Glutamatergic neuron (in vitro differentiated cells): Measurements from ENCODE around the gene TMUB2. TPM values are rescaled to one million over a fixed set of nuclear protein-coding genes. Genes with fewer than 3 reads are reported as not detected.
A peak's percentile ranks its signal among the peaks of the same experiment; 100 is the strongest.

Experiments
- DNase-seq: peaks from one replicate; pipeline ENCODE4 v3.0.0; 2022
- H3K27ac Mint-ChIP-seq: one replicate; pipeline ENCODE4 v1.8.0; 2020; ENCODE audit warnings: mild to moderate bottlenecking, mixed read lengths, inconsistent platforms; ENCODE audit not compliant: unreplicated experiment
- H3K27me3 Mint-ChIP-seq: one replicate; pipeline ENCODE4 v1.8.0; 2020; ENCODE audit warnings: mild to moderate bottlenecking, moderate library complexity, mixed read lengths, inconsistent platforms; ENCODE audit not compliant: unreplicated experiment
- H3K36me3 Mint-ChIP-seq: one replicate; pipeline ENCODE4 v1.8.0; 2020; ENCODE audit warnings: mild to moderate bottlenecking, mixed read lengths, inconsistent platforms; ENCODE audit not compliant: unreplicated experiment
- H3K4me1 Mint-ChIP-seq: one replicate; pipeline ENCODE4 v1.8.0; 2020; ENCODE audit warnings: mild to moderate bottlenecking, low read depth, mixed read lengths, inconsistent platforms; ENCODE audit not compliant: unreplicated experiment
- H3K4me3 Mint-ChIP-seq: one replicate; pipeline ENCODE4 v1.8.0; 2020; ENCODE audit warnings: mild to moderate bottlenecking, mixed read lengths, inconsistent platforms; ENCODE audit not compliant: unreplicated experiment
- H3K9me3 Mint-ChIP-seq: one replicate; pipeline ENCODE4 v1.8.0; 2020; ENCODE audit warnings: mild to moderate bottlenecking, moderate library complexity, mixed read lengths, inconsistent platforms; ENCODE audit not compliant: unreplicated experiment
- microRNA-seq: library from miRNA; unstranded; fragments of <30 nt; microRNA quantifications from one replicate; pipeline ENCODE4, GENCODE V29; 2020; ENCODE audit not compliant: unreplicated experiment
- total RNA-seq: library from RNA; stranded (reverse); fragmentation: NEBNext Ultra II Directional; extraction: Animal tissue kit (Norgen Biotek cat#: 25700); gene quantifications from one replicate; pipeline ENCODE4 v1.2.1, GENCODE V29; 2021; ENCODE audit not compliant: unreplicated experiment
- TF ChIP-seq, protein P1 (sequence below): fragments of 200-600 bp; sonication (generic); IDR thresholded peaks from one replicate; pipeline ENCODE4 v1.5.0; 2021; ENCODE audit not compliant: partially characterized antibody, unreplicated experiment

TMUB2 gene
- total RNA-seq, 1 donor from 2014 or later: 52.1 TPM

DNA sequence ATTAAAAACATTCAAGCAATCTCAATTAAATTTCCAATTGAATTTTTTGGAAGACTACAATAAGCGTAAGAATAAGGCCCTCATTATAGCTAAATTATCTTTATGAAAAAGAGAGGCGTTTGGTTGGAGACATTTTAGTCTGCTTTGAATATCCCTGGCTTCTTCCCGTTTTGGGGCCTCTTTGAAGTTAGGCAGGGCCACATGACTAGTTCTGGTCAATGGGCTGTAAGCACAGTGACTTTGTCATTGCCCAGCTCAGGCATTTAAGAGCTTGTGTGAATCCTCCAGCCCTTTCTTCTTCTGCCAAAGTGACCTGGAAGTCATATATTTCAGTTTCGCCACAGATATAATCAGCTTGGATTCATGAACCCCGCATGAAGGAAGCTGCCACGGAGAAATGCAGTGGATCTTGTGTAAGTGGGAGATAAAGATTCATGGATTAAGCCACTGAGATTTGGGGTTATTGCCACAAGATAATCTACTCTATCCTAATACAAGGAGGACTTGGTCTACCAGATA lies 54.4 kb downstream of the TMUB2 start:
- TF ChIP-seq, protein P1, sequence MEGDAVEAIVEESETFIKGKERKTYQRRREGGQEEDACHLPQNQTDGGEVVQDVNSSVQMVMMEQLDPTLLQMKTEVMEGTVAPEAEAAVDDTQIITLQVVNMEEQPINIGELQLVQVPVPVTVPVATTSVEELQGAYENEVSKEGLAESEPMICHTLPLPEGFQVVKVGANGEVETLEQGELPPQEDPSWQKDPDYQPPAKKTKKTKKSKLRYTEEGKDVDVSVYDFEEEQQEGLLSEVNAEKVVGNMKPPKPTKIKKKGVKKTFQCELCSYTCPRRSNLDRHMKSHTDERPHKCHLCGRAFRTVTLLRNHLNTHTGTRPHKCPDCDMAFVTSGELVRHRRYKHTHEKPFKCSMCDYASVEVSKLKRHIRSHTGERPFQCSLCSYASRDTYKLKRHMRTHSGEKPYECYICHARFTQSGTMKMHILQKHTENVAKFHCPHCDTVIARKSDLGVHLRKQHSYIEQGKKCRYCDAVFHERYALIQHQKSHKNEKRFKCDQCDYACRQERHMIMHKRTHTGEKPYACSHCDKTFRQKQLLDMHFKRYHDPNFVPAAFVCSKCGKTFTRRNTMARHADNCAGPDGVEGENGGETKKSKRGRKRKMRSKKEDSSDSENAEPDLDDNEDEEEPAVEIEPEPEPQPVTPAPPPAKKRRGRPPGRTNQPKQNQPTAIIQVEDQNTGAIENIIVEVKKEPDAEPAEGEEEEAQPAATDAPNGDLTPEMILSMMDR: no peak
- Mint-ChIP-seq H3K4me1 (peaks cover 3% of the 10 kb centered on the region), H3K4me3 (no peak overlapping the region), H3K27me3 (no peaks in the 10 kb centered on the region), H3K36me3 (no peaks in the 10 kb centered on the region), H3K9me3 (no peaks in the 10 kb centered on the region), H3K27ac (no peak overlapping the region)
- no peak for DNase-seq

Small RNA genes lying within 50 kb of the gene (microRNA-seq; reads per million reads assigned to microRNA genes)
- 3.4 reads per million, percentile 25 among the genes with 10 or more reads in this experiment for gene MIR6782

Other genes with a start within 250 kb of the TMUB2 start
- not detected for gene PPY, start 244.5 kb upstream of the TMUB2 start, total RNA-seq
- gene PYY, start 233.0 kb upstream of the TMUB2 start, total RNA-seq: not detected
- 0.49 TPM for gene NAGS, start 182.3 kb upstream of the TMUB2 start, total RNA-seq
- 22.6 TPM for gene TMEM101, start 172.0 kb upstream of the TMUB2 start, total RNA-seq
- 57.9 TPM for gene LSM12, start 120.3 kb upstream of the TMUB2 start, total RNA-seq
- gene G6PC3, start 116.2 kb upstream of the TMUB2 start, total RNA-seq: 51.2 TPM
- 185 TPM for gene HDAC5, start 63.3 kb upstream of the TMUB2 start, total RNA-seq
- gene HROB, start 45.0 kb upstream of the TMUB2 start, total RNA-seq: 3.2 TPM
- gene ASB16, start 16.3 kb upstream of the TMUB2 start, total RNA-seq: not detected
- 146 TPM for gene ATXN7L3, start 12.9 kb downstream of the TMUB2 start, total RNA-seq
- 97.6 TPM for gene UBTF, start 32.7 kb downstream of the TMUB2 start, total RNA-seq
- not detected for gene SLC4A1, start 81.2 kb downstream of the TMUB2 start, total RNA-seq
- gene RUNDC3A, start 121.6 kb downstream of the TMUB2 start, total RNA-seq: 282 TPM
- gene SLC25A39, start 137.9 kb downstream of the TMUB2 start, total RNA-seq: 104 TPM
- gene GRN, start 158.3 kb downstream of the TMUB2 start, total RNA-seq: 88.7 TPM
- 81.3 TPM for gene FAM171A2, start 176.9 kb downstream of the TMUB2 start, total RNA-seq
- 7.1 TPM for gene ITGA2B, start 202.7 kb downstream of the TMUB2 start, total RNA-seq